ENCODE results near the gene CP. TPM values are rescaled to one million over a fixed set of nuclear protein-coding genes. Genes with fewer than 3 reads are reported as not detected.
A peak's percentile ranks its signal among the peaks of the same experiment; 100 is the strongest.

The CP gene
- total and polyA plus RNA-seq, 3 experiments from 2014 or later = not detected

GRCh38 chr3:149252272-149252671, 30.6 kb upstream of the CP start:
- CTCF ChIA-PET = no interaction called here
- H3K4me1 Mint-ChIP-seq = peaks cover 0 to 11% (median 0%) of the 10 kb centered on the region in 3 donors

GRCh38 chr3:149251186-149251585, 29.6 kb upstream of the CP start:
- H3K4me3 ChIP-seq (ENCODE audit: low read length) = no peak overlapping the region
- ChIA-PET CTCF (no interaction called here), POLR2A (no interaction called here)
- no peaks in the 10 kb centered on the region for H3K9me3 ChIP-seq (ENCODE audit: low read length)
- H3K4me1 Mint-ChIP-seq = peaks cover 0 to 13% (median 0%) of the 10 kb centered on the region in 3 donors
- H3K4me3 Mint-ChIP-seq = no peak overlapping the region
- no peaks in the 10 kb centered on the region for H3K36me3 ChIP-seq (ENCODE audit: insufficient read depth, low read length)
- no peaks in the 10 kb centered on the region for H3K4me1 ChIP-seq (ENCODE audit: insufficient read depth, low read length)
- peaks cover 0 to 4% (median 0%) of the 10 kb centered on the region in 3 donors for H3K36me3 Mint-ChIP-seq
- no peak overlapping the region for H3K27ac ChIP-seq (ENCODE audit: low read depth, low read length)
- H3K27ac Mint-ChIP-seq = no peak overlapping the region
- no peaks in the 10 kb centered on the region for H3K9me3 Mint-ChIP-seq
- no peak for DNase-seq
- peaks cover 2 to 16% of the 10 kb centered on the region in 2 donors for H3K27me3 Mint-ChIP-seq
- no peaks in the 10 kb centered on the region for H3K27me3 ChIP-seq (ENCODE audit: insufficient read depth, low read length, poor library complexity, severe bottlenecking)

More at GRCh38 chr3:149252272-149252671, 30.6 kb upstream of the CP start:
- POLR2A ChIA-PET = no interaction called here
- no peaks in the 10 kb centered on the region for H3K4me1 ChIP-seq (ENCODE audit: insufficient read depth, low read length)
- no peak overlapping the region for H3K4me3 ChIP-seq (ENCODE audit: low read length)
- no peaks in the 10 kb centered on the region for H3K27me3 ChIP-seq (ENCODE audit: insufficient read depth, low read length, poor library complexity, severe bottlenecking)
- no peak for DNase-seq
- no peak overlapping the region for H3K4me3 Mint-ChIP-seq
- no peaks in the 10 kb centered on the region for H3K9me3 ChIP-seq (ENCODE audit: low read length)
- no peak overlapping the region for H3K27ac ChIP-seq (ENCODE audit: low read depth, low read length)
- H3K36me3 ChIP-seq (ENCODE audit: insufficient read depth, low read length) = no peaks in the 10 kb centered on the region
- no peaks in the 10 kb centered on the region for H3K9me3 Mint-ChIP-seq
- H3K36me3 Mint-ChIP-seq = peaks cover 0 to 4% (median 0%) of the 10 kb centered on the region in 3 donors
- no peak overlapping the region for H3K27ac Mint-ChIP-seq
- peaks cover 2 to 16% of the 10 kb centered on the region in 2 donors for H3K27me3 Mint-ChIP-seq

GRCh38 chr3:149247929-149248691, 26.5 kb upstream of the CP start:
- Histone ChIP-seq H3K9me3 (ENCODE audit: low read length) (no peaks in the 10 kb centered on the region), H3K4me3 (ENCODE audit: low read length) (no peak overlapping the region), H3K27ac (ENCODE audit: low read depth, low read length) (no peak overlapping the region), H3K4me1 (ENCODE audit: insufficient read depth, low read length) (no peaks in the 10 kb centered on the region), H3K27me3 (ENCODE audit: insufficient read depth, low read length, poor library complexity, severe bottlenecking) (no peaks in the 10 kb centered on the region), H3K36me3 (ENCODE audit: insufficient read depth, low read length) (no peaks in the 10 kb centered on the region)
- POLR2A ChIA-PET = no interaction called here
- DNase-seq = no peak
- CTCF ChIA-PET = no interaction called here
- Mint-ChIP-seq H3K27ac (no peak overlapping the region), H3K4me3 (no peak overlapping the region), H3K27me3 (peaks cover 2 to 10% of the 10 kb centered on the region in 2 donors), H3K36me3 (no peaks in the 10 kb centered on the region), H3K4me1 (peaks cover 7 to 21% (median 9%) of the 10 kb centered on the region in 3 donors), H3K9me3 (no peaks in the 10 kb centered on the region)

- no peak overlapping the region for H3K4me3 ChIP-seq (ENCODE audit: low read length)
- no peak overlapping the region for H3K27ac ChIP-seq (ENCODE audit: low read depth, low read length)
- no peaks in the 10 kb centered on the region for H3K36me3 ChIP-seq (ENCODE audit: insufficient read depth, low read length)
- ChIA-PET CTCF (no interaction called here), POLR2A (no interaction called here)
- no peak for DNase-seq
- peaks cover 7 to 21% (median 9%) of the 10 kb centered on the region in 3 donors for H3K4me1 Mint-ChIP-seq
- H3K27me3 ChIP-seq (ENCODE audit: insufficient read depth, low read length, poor library complexity, severe bottlenecking) = no peaks in the 10 kb centered on the region
- H3K9me3 Mint-ChIP-seq = no peaks in the 10 kb centered on the region
- no peaks in the 10 kb centered on the region for H3K4me1 ChIP-seq (ENCODE audit: insufficient read depth, low read length)
- no peaks in the 10 kb centered on the region for H3K36me3 Mint-ChIP-seq
- no peaks in the 10 kb centered on the region for H3K9me3 ChIP-seq (ENCODE audit: low read length)
- no peak overlapping the region for H3K4me3 Mint-ChIP-seq
- peaks cover 2 to 9% of the 10 kb centered on the region in 2 donors for H3K27me3 Mint-ChIP-seq
- H3K27ac Mint-ChIP-seq = no peak overlapping the region
Observed at GRCh38 chr3:149247008-149247710, 25.5 kb upstream of the CP start.

- Mint-ChIP-seq H3K4me3 (peak overlapping the region in 6 of 7 donors; percentile 21 to 56 (median 48)), H3K4me1 (peaks cover 7 to 21% (median 9%) of the 10 kb centered on the region in 3 donors), H3K9me3 (no peaks in the 10 kb centered on the region), H3K27ac (peak overlapping the region in 3 of 8 donors; percentile 5 to 35 (median 11)), H3K27me3 (peaks cover 2 to 9% of the 10 kb centered on the region in 2 donors), H3K36me3 (no peaks in the 10 kb centered on the region)
- H3K36me3 ChIP-seq (ENCODE audit: insufficient read depth, low read length) = no peaks in the 10 kb centered on the region
- no peak overlapping the region for H3K27ac ChIP-seq (ENCODE audit: low read depth, low read length)
- CTCF ChIA-PET = no interaction called here
- POLR2A ChIA-PET = no interaction called here
- H3K4me3 ChIP-seq (ENCODE audit: low read length) = no peak overlapping the region
- no peaks in the 10 kb centered on the region for H3K27me3 ChIP-seq (ENCODE audit: insufficient read depth, low read length, poor library complexity, severe bottlenecking)
- H3K9me3 ChIP-seq (ENCODE audit: low read length) = no peaks in the 10 kb centered on the region
- no peaks in the 10 kb centered on the region for H3K4me1 ChIP-seq (ENCODE audit: insufficient read depth, low read length)
- DNase-seq = no peak
Observed at GRCh38 chr3:149245738-149246451, 24.3 kb upstream of the CP start.

- Mint-ChIP-seq H3K27ac (no peak overlapping the region), H3K27me3 (peaks cover 0 to 6% of the 10 kb centered on the region in 2 donors), H3K36me3 (no peaks in the 10 kb centered on the region), H3K4me1 (peaks cover 7 to 19% (median 9%) of the 10 kb centered on the region in 3 donors), H3K4me3 (no peak overlapping the region), H3K9me3 (no peaks in the 10 kb centered on the region)
- CTCF ChIA-PET = interaction anchor here (1.8 kb wide), 1 partner anchor 13 kb away, joined by 3 read pairs; no protein-coding TSS in a partner anchor
- H3K27ac ChIP-seq (ENCODE audit: low read depth, low read length) = no peak overlapping the region
- no peaks in the 10 kb centered on the region for H3K9me3 ChIP-seq (ENCODE audit: low read length)
- H3K4me3 ChIP-seq (ENCODE audit: low read length) = no peak overlapping the region
- POLR2A ChIA-PET = no interaction called here
- no peaks in the 10 kb centered on the region for H3K36me3 ChIP-seq (ENCODE audit: insufficient read depth, low read length)
- DNase-seq = no peak
- no peaks in the 10 kb centered on the region for H3K27me3 ChIP-seq (ENCODE audit: insufficient read depth, low read length, poor library complexity, severe bottlenecking)
- no peaks in the 10 kb centered on the region for H3K4me1 ChIP-seq (ENCODE audit: insufficient read depth, low read length)
Observed at GRCh38 chr3:149243540-149243939, 21.9 kb upstream of the CP start.

GRCh38 chr3:149239357-149239936, 17.8 kb upstream of the CP start:
- POLR2A ChIA-PET = no interaction called here

More at GRCh38 chr3:149239357-149239936, 17.8 kb upstream of the CP start:
- Mint-ChIP-seq H3K4me1 (no peaks in the 10 kb centered on the region), H3K9me3 (no peaks in the 10 kb centered on the region), H3K27me3 (peaks cover 4% of the 10 kb centered on the region in 2 donors), H3K36me3 (no peaks in the 10 kb centered on the region), H3K27ac (peak overlapping the region in 1 of 8 donors; percentile 23), H3K4me3 (no peak overlapping the region)
- Histone ChIP-seq H3K36me3 (ENCODE audit: insufficient read depth, low read length) (no peaks in the 10 kb centered on the region), H3K4me1 (ENCODE audit: insufficient read depth, low read length) (no peaks in the 10 kb centered on the region), H3K4me3 (ENCODE audit: low read length) (no peak overlapping the region), H3K27me3 (ENCODE audit: insufficient read depth, low read length, poor library complexity, severe bottlenecking) (no peaks in the 10 kb centered on the region), H3K27ac (ENCODE audit: low read depth, low read length) (no peak overlapping the region), H3K9me3 (ENCODE audit: low read length) (no peaks in the 10 kb centered on the region)
- DNase-seq = no peak
- CTCF ChIA-PET = no interaction called here

Data from CD8-positive, alpha-beta memory T cell (primary cell).